GM23248 (cell line): ENCODE measurements around the gene ATG7.

Source experiments
- EZH2 ChIP-seq: fragments of 200-600 bp; sonication (generic); IDR thresholded peaks from 2 replicates; pipeline ENCODE4 v1.6.1; 2018; ENCODE audit warnings: antibody characterized with exemption, mild to moderate bottlenecking; ENCODE audit not compliant: insufficient read depth, poor library complexity, severe bottlenecking
- EZH2phosphoT487 ChIP-seq: fragments of 200-600 bp; sonication (generic); IDR thresholded peaks from 2 replicates; pipeline ENCODE4 v1.6.1; 2018; ENCODE audit warnings: antibody characterized with exemption, moderate library complexity, mild to moderate bottlenecking, low read depth; ENCODE audit not compliant: insufficient read depth

- no peak for TF ChIP-seq EZH2
- TF ChIP-seq EZH2phosphoT487, result no peak
These were observed 315.6 kb downstream of the ATG7 start for GRCh38 chr3:11587766-11588165.
